Panc1 (cell line): ENCODE measurements around the gene CD300A. TPM values are rescaled to one million over a fixed set of nuclear protein-coding genes. Genes with fewer than 3 reads are reported as not detected.

ENCODE experiments used
- ATAC-seq: fragments of 200-7000 bp; cut with Tn5 transposase; 2 replicates; pipeline ENCODE4 v1.9.1; 2020; ENCODE audit warnings: mild to moderate bottlenecking, moderate library complexity
- BruUV-seq: library from RNA; stranded (reverse); fragments of 400-500 nt; replicated peaks from 2 replicates; lab custom pipeline; 2021; lab: Mats Ljungman, UMichigan
- CTCF ChIA-PET: fragments of 300-600 bp; sonication (Branson Sonifier 250); formaldehyde crosslinking; loops from one replicate; lab custom pipeline; 2022; ENCODE audit warnings: antibody characterized with exemption; lab: Charles Lee
- POLR2A ChIA-PET: fragments of 300-600 bp; sonication (Branson Sonifier 250); formaldehyde crosslinking; loops from one replicate; lab custom pipeline; 2022; ENCODE audit warnings: antibody characterized with exemption; lab: Charles Lee
- DNase-seq: peaks from one replicate; pipeline ENCODE4 v3.0.0-alpha.2; 2010; ENCODE audit warnings: low read depth, low spot score
- H3K27ac ChIP-seq: 2 replicates; pipeline ENCODE4 v1.5.1; 2011; ENCODE audit warnings: mild to moderate bottlenecking, low read length, inconsistent platforms
- H3K27me3 ChIP-seq: fragments of 200-500 bp; sonication (Bioruptor generic); 2 replicates; pipeline ENCODE4 v1.6.0; 2014; ENCODE audit warnings: low read length, inconsistent platforms; ENCODE audit not compliant: control insufficient read depth, insufficient read depth
- H3K36me3 ChIP-seq: fragments of 200-500 bp; sonication (Bioruptor generic); 2 replicates; pipeline ENCODE4 v1.5.1; 2014; ENCODE audit warnings: inconsistent platforms, mild to moderate bottlenecking, low read length, moderate library complexity; ENCODE audit not compliant: control insufficient read depth, insufficient read depth
- H3K4me1 ChIP-seq: 2 replicates; pipeline ENCODE4 v1.5.1; 2011; ENCODE audit warnings: inconsistent platforms, mild to moderate bottlenecking, low read length, moderate library complexity; ENCODE audit not compliant: control insufficient read depth, insufficient read depth
- H3K4me3 ChIP-seq, 2 experiments: 2 replicates each; pipeline ENCODE4 v1.5.1; 2011 to 2012; ENCODE audit warnings: low read depth in 2 of 2, low read length in 2 of 2, mild to moderate bottlenecking in 2 of 2, inconsistent platforms in 1 of 2, moderate library complexity in 1 of 2
- H3K9me3 ChIP-seq: fragments of 200-500 bp; sonication (Bioruptor generic); 2 replicates; pipeline ENCODE4 v1.5.1; 2014; ENCODE audit warnings: low read depth, mild to moderate bottlenecking, inconsistent platforms, low read length, moderate library complexity; ENCODE audit not compliant: control insufficient read depth, insufficient read depth
- POLR2AphosphoS5 ChIP-seq: IDR thresholded peaks from 2 replicates; pipeline ENCODE4 v1.6.1; 2012; ENCODE audit warnings: mild to moderate bottlenecking, low read depth, low read length, moderate library complexity
- SIN3A ChIP-seq: IDR thresholded peaks from 2 replicates; pipeline ENCODE4 v1.6.1; 2012; ENCODE audit warnings: low read depth, mild to moderate bottlenecking, low read length, moderate library complexity, borderline replicate concordance; ENCODE audit not compliant: insufficient read depth
- TCF7L2 ChIP-seq: IDR thresholded peaks from 2 replicates; pipeline ENCODE4 v1.6.1; 2011; ENCODE audit warnings: mild to moderate bottlenecking, low read depth, low read length, inconsistent platforms
- in situ Hi-C: cut with HindIII; loops from 2 replicates; pipeline ENCODE4 v1.10.0; 2016; ENCODE audit warnings: low sequenced_read_pairs, low pct_unique_long_range_greater_than_20kb
- intact Hi-C: fragments of 100-400 bp; cut with micrococcal nuclease; formaldehyde crosslinking; loops from one replicate; pipeline ENCODE4 v1.10.0; 2022; ENCODE audit not compliant: unreplicated experiment
- total RNA-seq: library from RNA; stranded (reverse); gene quantifications from one replicate; pipeline ENCODE4 v1.2.1, GENCODE V29; 2021; ENCODE audit not compliant: unreplicated experiment
- TF ChIP-seq, protein P1 (sequence below): fragments of 450-650 bp; IDR thresholded peaks from 2 replicates; pipeline ENCODE4 v1.5.1; 2017; ENCODE audit warnings: mild to moderate bottlenecking
- TF ChIP-seq, protein P2 (sequence below), 2 experiments: IDR thresholded peaks; 2 replicates each; pipeline ENCODE4 v1.6.1; 2011 to 2012; ENCODE audit warnings: low read depth in 2 of 2, control low read depth in 1 of 2, low read length in 1 of 2, mild to moderate bottlenecking in 1 of 2, moderate library complexity in 1 of 2; ENCODE audit not compliant: insufficient read depth in 1 of 2

CD300A gene
- total RNA-seq, 1 experiment from 2014 or later, result 0.21 TPM

- Histone ChIP-seq H3K4me1 (no peaks in the 10 kb centered on the region), H3K4me3 (no peak overlapping the region), H3K27ac (no peak overlapping the region), H3K27me3 (peaks cover 6% of the 10 kb centered on the region; the same call in 1 of the 2 replicates), H3K9me3 (no peaks in the 10 kb centered on the region), H3K36me3 (no peaks in the 10 kb centered on the region)
- ATAC-seq (0 out of 2 replicates have a peak, but pooled peaks have one; percentile 23), DNase-seq (no peak)
- POLR2A ChIA-PET, result no interaction called here
- TF ChIP-seq POLR2AphosphoS5 (no peak), TCF7L2 (no peak), SIN3A (no peak)
- TF ChIP-seq, protein P1, sequence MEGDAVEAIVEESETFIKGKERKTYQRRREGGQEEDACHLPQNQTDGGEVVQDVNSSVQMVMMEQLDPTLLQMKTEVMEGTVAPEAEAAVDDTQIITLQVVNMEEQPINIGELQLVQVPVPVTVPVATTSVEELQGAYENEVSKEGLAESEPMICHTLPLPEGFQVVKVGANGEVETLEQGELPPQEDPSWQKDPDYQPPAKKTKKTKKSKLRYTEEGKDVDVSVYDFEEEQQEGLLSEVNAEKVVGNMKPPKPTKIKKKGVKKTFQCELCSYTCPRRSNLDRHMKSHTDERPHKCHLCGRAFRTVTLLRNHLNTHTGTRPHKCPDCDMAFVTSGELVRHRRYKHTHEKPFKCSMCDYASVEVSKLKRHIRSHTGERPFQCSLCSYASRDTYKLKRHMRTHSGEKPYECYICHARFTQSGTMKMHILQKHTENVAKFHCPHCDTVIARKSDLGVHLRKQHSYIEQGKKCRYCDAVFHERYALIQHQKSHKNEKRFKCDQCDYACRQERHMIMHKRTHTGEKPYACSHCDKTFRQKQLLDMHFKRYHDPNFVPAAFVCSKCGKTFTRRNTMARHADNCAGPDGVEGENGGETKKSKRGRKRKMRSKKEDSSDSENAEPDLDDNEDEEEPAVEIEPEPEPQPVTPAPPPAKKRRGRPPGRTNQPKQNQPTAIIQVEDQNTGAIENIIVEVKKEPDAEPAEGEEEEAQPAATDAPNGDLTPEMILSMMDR, result no peak
- TF ChIP-seq, protein P2, sequence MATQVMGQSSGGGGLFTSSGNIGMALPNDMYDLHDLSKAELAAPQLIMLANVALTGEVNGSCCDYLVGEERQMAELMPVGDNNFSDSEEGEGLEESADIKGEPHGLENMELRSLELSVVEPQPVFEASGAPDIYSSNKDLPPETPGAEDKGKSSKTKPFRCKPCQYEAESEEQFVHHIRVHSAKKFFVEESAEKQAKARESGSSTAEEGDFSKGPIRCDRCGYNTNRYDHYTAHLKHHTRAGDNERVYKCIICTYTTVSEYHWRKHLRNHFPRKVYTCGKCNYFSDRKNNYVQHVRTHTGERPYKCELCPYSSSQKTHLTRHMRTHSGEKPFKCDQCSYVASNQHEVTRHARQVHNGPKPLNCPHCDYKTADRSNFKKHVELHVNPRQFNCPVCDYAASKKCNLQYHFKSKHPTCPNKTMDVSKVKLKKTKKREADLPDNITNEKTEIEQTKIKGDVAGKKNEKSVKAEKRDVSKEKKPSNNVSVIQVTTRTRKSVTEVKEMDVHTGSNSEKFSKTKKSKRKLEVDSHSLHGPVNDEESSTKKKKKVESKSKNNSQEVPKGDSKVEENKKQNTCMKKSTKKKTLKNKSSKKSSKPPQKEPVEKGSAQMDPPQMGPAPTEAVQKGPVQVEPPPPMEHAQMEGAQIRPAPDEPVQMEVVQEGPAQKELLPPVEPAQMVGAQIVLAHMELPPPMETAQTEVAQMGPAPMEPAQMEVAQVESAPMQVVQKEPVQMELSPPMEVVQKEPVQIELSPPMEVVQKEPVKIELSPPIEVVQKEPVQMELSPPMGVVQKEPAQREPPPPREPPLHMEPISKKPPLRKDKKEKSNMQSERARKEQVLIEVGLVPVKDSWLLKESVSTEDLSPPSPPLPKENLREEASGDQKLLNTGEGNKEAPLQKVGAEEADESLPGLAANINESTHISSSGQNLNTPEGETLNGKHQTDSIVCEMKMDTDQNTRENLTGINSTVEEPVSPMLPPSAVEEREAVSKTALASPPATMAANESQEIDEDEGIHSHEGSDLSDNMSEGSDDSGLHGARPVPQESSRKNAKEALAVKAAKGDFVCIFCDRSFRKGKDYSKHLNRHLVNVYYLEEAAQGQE (IDR thresholded peaks at IDR 0.05; ENCODE audit: insufficient read depth in 1 of 2, low read depth in 2 of 2, low read length in 1 of 2), result no peak
- intact Hi-C loops (no loop called here), in situ Hi-C loops (no loop called here)
- CTCF ChIA-PET, result no interaction called here
- BruUV-seq, result no TSS peak
Observed at GRCh38 chr17:74474043-74474792, 7.8 kb downstream of the CD300A start.

DNA sequence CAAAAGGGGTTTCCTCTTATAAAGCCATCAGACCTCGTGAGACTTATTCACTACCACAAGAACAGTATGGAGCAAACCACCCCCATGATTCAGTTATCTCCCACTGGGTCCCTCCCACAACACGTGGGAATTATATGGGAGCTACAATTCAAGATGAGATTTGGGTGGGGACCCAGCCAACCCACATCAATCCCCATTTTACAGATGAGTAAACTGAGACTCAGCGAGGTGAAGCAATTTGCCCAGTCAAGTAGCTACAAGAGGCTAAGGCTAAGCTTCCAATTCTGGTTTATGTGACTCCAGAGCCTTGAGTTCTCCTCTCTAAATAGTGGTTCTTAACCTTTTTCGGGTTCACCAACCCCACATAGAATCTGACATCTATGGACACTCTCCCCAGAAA is 8.8 kb downstream of the CD300A start:
- no peak overlapping the region for H3K4me3 ChIP-seq
- H3K27me3 ChIP-seq, result peaks cover 6% of the 10 kb centered on the region; the same call in 1 of the 2 replicates
- no peak overlapping the region for H3K27ac ChIP-seq
- H3K36me3 ChIP-seq, result no peaks in the 10 kb centered on the region
- no TSS peak for BruUV-seq
- CTCF ChIA-PET, result no interaction called here
- ATAC-seq (no peak), DNase-seq (no peak)
- H3K9me3 ChIP-seq, result no peaks in the 10 kb centered on the region
- no peaks in the 10 kb centered on the region for H3K4me1 ChIP-seq
- POLR2A ChIA-PET, result no interaction called here
- intact Hi-C loops (no loop called here), in situ Hi-C loops (no loop called here)
- no peak for TF ChIP-seq TCF7L2
- TF ChIP-seq POLR2AphosphoS5, result no peak
- TF ChIP-seq, protein P1, result no peak
- TF ChIP-seq, protein P2 (IDR thresholded peaks at IDR 0.05; ENCODE audit: insufficient read depth in 1 of 2, low read depth in 2 of 2, low read length in 1 of 2), result no peak
- no peak for TF ChIP-seq SIN3A
